HS-5 (cell line): ENCODE measurements around the gene CFP.
"Not testable (repeated sequence)": the region's sequence is repeated elsewhere in the genome, so short reads cannot be mapped to it uniquely, and the experiment has no call there.

ENCODE experiments used
- DNase-seq: peaks from one replicate; pipeline ENCODE4 v3.0.0-alpha.2; 2012; ENCODE audit warnings: low read depth

Gene CFP

DNA sequence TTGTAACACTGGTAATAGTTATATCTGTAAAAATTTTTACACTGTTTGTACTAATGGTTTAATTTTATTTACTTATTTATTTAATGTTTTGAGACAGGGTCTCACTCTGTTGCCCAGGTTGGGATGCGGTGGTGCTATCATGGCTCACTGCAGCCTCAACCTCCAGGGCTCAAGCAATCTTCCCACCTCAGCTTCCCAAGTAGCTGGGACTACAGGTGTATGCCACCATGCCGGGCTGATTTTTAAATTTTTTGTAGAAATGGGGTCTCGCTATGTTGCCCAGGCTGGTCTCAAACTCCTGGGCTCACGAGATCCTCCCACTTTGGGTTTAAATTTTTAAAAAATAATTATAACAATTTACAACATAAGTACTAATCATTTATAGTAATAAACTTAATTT is 26.6 kb downstream of the CFP start:
- DNase-seq, result not testable (repeated sequence)

DNA sequence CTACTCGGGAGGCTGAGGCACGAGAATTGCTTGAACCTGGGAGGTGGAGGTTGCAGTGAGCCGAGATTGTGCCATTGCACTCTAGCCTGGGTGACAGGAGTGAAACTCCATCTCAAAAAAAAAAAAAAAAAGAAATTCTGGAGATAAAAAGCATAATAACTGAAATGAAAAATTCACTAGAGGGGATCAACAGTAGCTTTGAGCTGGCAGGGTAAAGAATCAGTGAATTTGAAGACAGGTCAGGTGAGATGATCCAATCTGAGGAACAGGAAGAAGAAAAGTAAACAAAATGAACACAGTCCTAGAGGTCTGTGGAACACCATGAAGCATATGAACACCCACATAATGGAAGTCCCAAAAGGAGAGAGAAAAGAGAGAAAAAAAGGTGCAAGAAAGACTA is 32.5 kb downstream of the CFP start:
- DNase-seq, result no peak

DNA sequence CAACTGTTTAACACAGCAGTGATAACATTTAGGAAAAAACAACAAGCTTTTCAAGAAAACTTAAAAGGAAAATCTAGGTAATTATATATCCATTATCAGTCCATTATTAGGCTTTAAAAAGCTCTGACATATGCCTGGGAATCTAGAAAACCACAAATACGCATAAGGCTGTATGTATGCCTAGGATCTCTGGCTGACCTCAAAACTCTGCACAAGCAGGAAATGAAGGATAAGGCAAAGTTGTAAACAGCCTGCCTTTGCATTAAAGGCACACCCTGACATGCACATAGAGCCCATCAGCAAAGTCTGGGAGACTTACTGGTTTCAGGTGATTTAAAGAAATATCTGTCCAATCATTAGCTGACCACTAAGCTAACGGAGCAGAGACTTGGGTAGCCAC is 33.5 kb downstream of the CFP start:
- DNase-seq, result no peak

DNA sequence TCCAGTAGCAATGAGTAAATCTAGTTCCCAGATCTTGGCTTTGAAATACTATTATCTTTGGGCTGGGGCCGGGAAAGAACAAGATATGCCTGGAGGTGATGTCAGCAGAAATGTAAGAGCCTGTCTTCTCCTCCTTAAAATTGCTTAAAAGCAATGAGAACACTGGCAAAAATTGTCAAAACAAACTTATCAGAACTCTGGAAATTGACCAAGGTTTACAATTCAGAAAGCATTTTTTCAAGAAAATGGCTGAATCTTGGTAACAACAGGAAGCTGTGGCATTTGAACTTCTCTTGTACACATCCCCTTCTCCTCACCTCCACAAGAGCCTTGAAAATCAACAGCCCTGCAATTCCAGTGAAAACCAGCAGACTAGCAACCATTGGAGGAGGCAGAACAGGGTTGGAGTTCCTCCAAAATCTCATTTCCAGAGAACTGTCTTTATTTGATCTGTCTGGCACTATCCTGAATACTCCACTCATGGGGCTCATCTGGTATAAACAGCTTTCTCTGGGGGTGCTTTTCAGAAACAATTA is 33.9 kb downstream of the CFP start:
- DNase-seq, result no peak

DNA sequence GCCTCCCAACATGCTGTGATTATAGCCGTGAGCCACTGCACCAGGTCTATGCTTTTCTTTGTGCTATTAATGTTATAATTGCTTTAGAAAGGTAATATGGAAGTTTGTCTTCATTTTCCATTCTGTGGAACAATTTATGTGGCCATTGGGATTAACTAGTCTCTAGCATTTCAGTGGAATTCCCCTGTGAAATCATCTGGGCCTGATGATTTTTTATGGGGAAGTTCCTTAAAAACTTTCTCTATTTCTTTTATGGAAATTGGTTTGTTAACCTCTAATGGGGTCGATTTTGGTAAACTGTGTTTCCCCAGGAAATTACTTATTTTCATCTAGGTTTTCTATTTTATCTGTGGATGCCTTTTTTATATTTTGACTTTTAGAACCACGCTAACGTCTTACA is 36.2 kb downstream of the CFP start:
- DNase-seq, result no peak

DNA sequence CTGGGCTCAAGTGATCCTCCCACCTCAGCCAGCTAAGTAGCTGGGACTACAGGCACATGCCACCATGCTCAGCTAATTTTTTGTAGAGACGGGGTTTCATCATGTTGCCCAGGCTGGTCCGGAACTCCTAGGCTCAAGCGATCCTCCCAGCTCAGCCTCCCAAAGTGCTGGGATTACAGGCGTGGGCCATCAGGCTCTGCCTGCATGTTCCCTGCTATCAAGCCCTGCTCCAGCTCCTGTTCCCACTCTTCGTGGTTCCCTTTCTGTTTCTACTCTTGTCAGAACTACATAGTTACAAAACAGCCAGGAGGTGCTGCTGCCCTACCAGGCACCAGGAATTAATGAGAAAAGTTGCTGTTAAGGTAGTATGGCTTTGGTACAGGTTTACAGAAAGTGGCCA is 38.7 kb downstream of the CFP start:
- no peak for DNase-seq

DNA sequence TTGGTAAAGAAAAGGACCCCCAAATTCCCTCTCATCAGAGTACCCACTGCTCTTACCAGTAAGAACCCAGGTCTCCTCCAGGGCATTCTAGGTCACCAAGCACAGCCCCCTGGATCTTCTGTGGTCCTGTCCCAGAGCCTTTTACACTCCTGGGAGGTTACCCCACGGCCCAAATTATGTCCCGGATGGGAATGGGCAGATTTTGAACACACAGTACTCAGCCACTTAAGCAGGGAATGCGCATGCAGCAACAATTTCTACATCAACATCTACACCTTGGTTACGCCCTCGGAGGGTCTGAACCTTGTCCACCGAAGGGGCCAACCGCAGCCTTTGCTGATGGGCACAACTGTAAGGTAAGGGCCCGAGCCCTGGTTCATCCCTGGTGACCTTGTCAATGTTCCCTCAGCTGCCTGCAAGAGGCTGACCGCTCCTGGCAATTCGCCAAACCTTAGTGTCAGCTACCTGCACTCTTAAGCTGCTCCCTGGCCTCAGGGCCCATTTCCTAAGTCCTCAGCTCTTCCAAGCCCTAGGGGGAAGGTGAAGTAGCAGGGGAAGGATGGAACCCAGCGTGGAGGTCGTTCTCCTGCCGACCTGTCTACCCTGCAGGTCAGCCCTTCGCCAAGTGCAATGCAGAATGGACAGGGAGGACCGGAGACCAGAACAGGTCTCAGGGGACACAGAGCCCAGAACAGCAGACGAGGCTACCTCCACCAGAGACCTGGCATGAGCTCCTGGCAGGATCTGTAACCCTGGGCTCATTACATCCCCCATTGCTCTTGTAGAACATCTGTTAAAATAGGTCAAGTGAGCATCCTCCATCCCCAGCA is 41.6 kb downstream of the CFP start:
- DNase-seq, result no peak

DNA sequence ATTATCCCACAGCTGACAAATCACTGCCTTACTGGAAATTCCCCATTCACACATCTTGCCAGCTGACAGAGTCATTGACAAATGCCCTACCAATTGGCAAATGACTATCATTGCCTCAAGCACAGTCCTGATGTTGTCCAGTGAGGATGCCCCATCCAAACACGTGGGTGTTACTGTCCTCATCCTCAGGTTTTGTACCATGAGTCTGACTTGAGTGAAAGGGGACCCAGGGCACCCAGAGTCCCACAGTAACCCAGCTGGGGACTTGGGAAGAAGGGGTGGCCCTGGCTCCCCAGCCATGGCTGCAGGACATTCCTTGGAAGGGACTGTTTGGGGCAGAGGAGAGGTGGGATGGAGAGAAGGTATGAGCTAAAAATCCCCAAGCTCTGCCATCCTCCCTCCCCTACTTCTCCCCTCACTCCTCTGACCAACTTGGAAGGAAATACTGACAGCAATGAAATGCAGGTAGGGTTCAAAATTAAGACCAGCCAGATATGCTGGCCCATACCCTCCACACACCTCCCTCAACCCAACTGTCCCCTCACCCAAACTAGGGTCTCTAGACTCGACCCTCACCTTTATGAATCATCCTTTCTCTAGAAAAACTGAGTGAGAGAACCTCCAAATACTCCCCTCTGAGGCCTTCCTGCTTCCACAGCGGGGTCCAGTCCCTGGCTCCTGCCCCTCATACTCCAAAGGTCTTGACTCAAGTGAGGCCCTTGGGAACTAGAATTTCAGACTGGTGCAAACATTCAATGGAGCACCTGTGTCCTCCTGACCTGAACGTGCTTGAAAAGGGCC is 42.4 kb downstream of the CFP start:
- no peak for DNase-seq

DNA sequence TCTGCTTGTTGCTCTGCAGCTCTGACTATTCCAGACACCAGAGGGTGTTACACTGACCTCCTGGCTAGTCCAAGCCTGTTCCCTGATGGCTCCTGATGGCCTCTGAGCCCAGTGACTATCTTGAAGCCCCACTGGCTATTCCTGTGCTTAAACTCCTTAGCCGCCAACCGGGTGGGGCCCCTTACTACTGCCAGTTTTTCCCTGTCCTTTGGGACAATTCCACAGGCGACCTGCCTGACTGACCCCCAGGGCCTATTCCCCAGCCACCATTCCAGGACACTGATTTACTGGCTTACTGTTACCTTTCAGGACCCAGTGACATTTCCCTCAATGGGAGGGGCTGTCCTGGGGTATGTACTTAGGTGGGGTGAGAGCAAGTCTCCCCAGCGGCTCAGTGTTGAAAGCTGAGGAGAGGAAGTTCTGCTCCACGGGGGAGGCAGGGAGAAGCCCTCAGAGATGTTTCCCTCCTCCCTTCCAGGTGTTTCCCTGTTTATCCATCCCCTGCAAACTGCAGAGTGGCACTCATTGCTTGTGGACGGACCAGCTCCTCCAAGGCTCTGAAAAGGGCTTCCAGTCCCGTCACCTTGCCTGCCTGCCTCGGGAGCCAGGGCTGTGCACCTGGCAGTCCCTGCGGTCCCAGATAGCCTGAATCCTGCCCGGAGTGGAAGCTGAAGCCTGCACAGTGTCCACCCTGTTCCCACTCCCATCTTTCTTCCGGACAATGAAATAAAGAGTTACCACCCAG is 43.5 kb downstream of the CFP start:
- DNase-seq, result no peak

DNA sequence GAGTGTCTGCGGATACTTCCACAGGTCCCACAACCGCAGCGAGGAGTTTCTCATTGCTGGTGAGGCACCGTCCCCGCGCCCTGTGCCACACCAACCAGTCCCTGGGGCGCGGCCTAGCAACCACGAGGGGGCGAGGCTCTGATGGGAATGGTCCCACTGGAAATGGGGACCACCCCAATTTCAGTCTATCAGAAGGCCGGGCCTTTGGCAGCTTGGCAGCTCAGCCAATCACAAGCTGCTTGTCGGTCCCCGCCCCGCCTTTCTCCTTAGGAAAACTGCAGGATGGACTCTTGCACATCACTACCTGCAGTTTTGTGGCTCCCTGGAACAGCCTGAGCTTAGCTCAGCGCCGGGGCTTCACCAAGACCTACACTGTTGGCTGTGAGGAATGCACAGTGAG is 44.5 kb downstream of the CFP start:
- no peak for DNase-seq

DNA sequence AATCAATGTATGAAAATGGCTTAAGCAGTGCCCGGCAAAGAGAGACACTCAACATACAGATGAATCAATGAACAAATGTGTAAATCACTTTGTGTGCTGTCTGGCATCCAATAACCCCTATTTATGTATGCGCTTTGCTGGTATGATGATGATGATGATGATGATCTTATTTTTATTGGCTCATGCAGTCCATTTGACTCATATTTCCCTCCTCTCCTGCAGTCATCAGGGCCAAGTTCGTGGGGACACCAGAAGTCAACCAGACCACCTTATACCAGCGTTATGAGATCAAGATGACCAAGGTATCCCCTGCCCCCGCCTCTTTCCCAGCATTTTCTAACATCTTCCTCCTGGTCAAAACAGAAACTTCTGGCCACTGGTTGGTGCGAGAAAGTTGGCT is 45.0 kb downstream of the CFP start:
- no peak for DNase-seq

DNA sequence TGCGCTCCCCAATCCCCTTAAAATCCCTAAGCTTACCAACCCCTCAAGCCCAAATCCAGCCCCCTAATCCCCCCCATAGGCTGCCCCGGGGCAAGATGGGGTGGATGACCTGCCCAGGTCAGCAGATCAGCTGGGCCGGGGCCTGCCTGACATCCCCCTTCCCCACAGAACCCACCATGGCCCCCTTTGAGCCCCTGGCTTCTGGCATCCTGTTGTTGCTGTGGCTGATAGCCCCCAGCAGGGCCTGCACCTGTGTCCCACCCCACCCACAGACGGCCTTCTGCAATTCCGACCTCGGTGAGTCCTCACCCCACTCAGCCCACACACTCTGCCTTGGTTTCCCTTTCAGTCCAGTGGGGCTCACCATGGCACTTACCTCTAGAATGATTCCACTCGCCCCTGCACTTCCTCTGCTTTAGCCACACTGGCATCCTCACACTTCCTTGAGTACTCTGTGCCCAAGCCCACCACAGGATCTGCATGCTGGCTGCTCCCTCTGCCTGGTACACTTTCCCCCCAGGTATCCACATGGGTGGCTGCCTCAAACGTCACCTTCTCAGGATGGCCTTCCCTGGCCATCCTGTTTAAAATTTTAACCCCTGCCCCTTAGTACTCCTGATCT is 46.4 kb downstream of the CFP start:
- no peak for DNase-seq

DNA sequence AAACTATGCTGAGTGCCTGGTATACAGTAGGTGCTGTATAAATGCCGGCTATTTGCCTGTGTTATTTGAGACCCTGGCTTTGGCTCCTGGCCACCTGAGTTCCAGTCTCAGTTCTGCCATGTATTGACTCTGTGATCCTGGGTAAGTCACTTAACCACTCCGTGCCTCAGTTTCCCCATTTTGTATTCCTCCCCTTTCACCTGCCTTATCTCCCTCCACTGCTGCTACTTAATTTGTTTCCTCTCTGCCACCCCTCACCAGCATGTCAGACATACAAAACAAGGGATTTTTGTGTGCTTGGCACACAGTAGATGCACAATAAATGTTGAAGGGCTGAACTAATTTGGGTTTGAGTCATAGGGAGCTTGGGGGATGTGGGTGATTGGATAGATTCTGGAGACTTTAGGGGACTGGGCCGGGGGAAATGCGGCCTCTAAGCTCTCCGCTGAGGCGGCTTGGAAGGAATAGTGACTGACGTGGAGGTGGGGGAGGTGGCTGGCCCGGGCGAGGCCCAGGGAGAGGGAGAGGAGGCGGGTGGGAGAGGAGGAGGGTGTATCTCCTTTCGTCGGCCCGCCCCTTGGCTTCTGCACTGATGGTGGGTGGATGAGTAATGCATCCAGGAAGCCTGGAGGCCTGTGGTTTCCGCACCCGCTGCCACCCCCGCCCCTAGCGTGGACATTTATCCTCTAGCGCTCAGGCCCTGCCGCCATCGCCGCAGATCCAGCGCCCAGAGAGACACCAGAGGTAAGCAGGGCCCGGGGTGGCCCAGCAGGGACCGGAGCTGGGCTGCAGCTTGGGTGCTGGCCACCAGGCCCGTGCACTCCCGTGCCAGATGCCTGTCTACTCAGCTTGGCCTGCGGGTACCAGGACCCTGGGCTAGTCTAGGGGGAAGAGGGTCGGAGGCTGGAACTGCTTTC is 47.7 kb downstream of the CFP start, which contains the start of gene TIMP1:
Gene TIMP1, plus strand, starts transcription at position 706 of the 917 bp plus-strand sequence. CDS start 980 bp downstream, outside the sequence.
- peak; percentile 58 for DNase-seq

DNA sequence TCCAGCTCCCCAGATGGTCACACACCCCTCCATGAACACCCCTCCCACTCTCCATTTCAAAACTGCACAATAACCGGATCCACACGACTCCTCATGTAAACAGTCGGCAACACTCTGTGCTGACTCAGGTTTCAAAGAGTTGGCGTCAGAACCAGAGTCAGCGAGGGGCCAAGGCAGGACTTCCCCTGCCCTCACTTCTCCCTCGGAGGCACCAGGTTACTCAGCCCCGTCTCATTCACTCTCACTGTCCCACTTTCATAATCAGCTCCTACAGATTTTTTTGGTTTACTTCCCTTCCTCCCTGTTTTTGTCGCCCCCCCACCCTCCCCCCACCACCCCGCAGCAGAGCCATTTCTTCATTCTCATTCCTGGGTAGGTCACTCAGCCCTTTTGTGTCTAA is 50.2 kb downstream of the CFP start:
- DNase-seq, result no peak

DNA sequence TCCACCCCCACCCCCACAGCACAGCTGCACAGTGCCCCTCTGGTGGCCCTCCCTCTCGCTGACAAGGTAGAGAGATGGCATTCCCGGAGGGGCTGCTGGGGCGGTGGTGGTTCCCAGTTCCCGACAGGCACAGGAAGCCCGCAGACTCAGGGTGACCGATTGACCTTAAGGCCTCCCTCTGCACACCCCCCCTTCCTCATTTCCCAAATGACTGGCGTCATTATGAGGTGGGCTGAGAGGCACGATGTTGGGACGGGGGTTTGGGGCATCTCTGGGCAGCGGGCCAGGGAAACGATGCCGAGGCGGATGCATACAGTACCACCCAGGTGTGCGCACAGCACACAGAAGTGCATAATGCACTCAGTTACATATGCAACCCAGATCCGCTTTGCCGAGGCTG is 51.0 kb downstream of the CFP start:
- DNase-seq, result no peak

DNA sequence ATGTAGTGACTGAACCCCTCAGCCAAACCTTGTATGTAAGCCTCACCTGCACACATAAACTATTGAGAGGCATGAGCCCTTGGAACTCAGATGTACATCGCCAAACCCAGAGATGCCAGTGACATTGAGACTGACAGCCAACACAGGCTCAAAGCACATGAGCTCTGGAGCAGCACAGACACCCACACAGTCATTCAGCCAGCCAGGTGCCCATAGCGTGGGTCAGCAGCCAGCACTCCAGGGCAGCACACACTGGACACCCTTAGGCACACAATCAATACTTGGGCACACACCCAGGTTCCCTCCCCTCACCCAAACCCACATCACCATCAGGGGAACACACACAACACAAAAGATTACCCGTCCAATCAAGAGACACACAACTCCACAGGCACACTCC is 51.8 kb downstream of the CFP start:
- DNase-seq, result no peak

DNA sequence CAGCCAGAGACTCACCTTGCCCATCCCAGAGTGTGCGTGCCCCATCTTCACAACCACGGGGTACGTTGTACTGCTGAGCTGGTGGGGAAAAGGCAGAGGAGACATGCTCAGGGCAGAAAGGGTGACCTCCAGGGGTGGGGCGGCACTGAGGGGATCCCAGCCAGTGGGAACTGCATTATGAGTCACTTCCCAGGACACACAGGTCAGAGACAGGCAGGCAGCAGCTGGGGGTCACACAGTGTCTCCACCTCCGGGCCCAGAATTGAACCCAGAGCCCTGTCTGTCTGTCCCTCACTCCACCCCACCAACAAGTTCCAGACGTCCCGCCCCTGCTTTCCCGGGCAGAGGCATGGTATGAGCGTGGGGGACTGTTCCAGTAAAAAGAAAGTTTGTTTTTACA is 52.3 kb downstream of the CFP start:
- no peak for DNase-seq

DNA sequence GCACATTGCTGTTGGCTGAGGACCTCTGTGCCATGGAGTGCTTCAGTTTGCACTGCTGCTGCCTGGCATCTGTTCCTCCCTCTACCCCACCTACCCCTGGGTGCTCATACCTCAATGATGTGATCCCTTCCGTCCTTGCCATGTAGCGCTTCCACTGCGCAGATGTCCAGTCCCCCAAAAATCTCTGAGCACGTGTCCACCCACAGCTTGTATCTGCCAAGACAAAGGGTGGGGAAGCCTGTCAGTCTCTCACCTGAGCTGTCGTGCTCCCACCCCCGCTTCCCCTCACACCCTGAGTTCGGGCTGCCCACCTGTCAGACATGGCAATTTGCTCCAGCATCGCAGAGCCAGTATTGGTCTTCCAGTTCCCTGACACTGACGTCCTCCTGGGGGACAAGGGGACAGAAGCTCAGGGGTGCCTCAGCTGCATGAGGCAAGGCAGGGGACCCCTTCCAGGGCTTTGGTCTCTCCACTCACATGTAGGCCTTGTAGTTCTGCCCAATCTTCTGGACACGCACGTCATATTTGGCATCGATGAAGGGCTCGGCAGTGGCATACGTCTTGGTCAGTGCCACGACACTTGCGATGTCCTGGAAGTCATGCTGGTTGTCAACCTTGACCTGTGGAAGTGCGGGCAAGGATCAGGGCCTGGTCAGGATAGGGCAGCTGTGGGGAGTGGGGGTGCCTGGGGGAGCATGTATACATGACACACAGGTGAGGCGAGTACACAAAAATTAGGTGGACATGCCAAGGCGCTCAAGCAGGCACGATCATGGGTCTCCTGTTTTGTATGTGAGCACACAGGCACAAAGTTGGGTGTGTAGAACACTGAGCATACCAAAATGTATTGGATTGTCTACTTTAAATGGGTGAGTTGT is 53.5 kb downstream of the CFP start:
- DNase-seq, result no peak

DNA sequence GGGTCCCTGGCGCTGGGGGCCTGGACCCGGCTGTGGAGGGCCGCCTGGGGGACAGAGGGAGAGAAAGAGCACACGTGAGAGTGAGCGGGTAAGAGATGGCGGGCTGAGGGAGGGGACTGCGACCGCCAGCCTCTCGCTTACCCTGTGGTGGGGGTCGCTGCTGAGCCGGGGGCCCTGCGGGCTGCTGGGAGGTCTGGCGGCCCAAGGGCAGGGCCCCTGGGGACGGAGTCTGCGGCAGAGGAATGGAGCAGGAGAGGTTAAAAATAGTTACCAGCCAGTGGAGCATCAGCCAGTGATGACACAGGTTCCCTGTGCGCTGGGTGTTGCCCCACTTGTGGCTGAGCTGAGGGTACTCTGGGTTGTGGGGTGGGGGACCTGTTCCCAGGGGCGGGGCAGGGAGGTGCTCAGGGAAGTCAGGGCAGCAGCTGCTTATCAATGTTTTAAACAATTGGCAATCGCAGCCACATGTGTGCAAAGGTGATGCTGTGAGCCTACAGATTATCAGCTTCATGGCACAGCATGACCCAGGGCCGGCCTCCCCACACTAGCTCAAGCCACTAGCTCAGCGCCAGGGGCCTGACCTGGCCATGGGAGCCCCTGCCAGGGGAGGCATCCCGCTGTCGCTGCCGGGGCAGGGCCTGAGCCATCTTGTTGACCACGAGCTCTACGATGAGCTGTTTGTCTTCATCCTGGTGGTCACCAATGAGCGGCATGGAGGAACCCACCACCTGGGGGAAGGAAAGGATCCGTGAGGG is 55.0 kb downstream of the CFP start:
- DNase-seq, result no peak
